GM11168 (cell line): Measurements from ENCODE around the gene USP7.
"Not testable (repeated sequence)": the region's sequence is repeated elsewhere in the genome, so short reads cannot be mapped to it uniquely, and the experiment has no call there.

ENCODE experiments used
- in situ Hi-C: fragments of 300-500 bp; cut with MboI; formaldehyde crosslinking; loops from one replicate; pipeline ENCODE4 v1.12.0; 2022; ENCODE audit warnings: low sequenced_read_pairs; ENCODE audit not compliant: unreplicated experiment

The USP7 gene

DNA sequence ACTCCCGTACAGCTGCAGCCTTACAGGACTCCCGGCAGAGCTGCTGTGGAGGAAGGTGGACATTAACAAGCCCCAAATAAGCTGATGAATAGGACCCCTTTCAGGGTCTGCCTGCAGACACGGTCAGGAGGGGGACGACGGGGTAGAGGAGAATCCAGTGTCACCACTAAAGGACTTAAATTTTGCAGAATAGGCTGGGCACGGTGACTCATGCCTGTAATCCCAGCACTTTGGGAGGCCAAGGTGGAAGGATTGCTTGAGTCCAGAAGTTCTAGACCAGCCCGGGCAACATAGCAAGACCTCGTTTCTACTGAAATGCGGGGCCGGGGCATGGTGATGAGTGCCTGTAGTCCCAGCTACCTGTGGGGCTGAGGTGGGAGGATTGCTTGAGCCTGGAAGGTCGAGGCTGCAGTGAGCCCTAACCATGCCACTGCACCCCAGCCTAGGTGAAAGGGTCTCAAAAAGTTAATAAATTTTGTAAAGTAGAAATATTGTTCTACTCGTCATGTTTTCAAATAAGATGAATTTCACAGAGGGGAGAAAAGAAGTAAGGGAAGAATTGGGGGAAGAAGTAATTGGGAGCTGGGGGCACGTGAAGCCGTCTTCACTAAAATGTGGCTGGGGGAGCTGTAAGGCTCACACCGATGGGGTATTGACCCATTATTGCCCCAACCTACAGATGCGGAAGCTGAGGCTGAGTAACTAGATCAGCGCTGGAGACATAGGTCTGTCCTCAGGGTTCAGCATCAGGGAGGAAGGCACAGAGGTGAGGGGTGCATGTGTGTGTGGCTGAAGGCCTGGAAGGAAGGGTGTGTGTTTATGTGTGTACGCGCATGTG lies 76.9 kb downstream of the USP7 start:
- in situ Hi-C loops = no loop called here

GRCh38 chr16:8885674-8886592 lies 77.8 kb downstream of the USP7 start:
- in situ Hi-C loops = no loop called here

GRCh38 chr16:8882725-8883377 lies 80.9 kb downstream of the USP7 start:
- in situ Hi-C loops = loop anchor here (5.0 kb wide), 1 partner anchor 316 kb away; no protein-coding TSS in a partner anchor

DNA sequence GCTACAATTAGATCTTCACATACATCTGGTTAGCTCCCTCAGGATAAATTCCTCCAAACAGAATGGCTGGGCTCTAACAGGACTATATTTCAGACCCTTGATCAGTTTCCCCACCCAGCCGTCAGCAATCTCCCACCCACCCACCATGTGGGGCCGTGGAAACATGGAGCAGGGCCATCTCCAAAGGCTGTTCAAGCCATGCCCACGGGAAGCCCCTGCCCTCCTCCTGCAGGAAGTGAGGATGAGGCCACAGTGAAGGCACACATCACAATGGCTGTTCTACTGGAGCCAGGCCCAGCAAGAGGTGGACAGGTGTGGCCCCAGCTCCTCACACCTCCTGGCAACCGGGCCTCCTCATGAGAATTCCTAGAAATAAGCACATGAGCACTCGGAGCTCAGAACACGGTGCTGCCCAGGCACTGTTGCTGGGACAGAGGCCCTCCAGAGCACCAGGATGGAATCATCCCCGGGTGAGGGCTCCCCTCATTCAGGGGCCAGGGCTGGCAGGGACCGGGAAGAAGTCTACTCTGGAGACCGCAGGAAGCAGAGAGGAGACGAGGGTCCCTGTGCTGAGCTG lies 81.6 kb downstream of the USP7 start, which contains the start of gene LITAFD:
Gene LITAFD (plus strand): TSS at position 311 of the 577 bp plus-strand sequence. CDS start 2,005 bp downstream, outside the sequence.
- in situ Hi-C loops = loop anchor here (5.0 kb wide), 1 partner anchor 315 kb away; no protein-coding TSS in a partner anchor

- in situ Hi-C loops = loop anchor here (5.0 kb wide), 1 partner anchor 314 kb away; no protein-coding TSS in a partner anchor
Measured at GRCh38 chr16:8880839-8881510, 82.7 kb downstream of the USP7 start.

- in situ Hi-C loops = no loop called here
Measured at GRCh38 chr16:8878523-8878911, 85.2 kb downstream of the USP7 start.

GRCh38 chr16:8877894-8878522 lies 85.7 kb downstream of the USP7 start:
- in situ Hi-C loops = no loop called here

DNA sequence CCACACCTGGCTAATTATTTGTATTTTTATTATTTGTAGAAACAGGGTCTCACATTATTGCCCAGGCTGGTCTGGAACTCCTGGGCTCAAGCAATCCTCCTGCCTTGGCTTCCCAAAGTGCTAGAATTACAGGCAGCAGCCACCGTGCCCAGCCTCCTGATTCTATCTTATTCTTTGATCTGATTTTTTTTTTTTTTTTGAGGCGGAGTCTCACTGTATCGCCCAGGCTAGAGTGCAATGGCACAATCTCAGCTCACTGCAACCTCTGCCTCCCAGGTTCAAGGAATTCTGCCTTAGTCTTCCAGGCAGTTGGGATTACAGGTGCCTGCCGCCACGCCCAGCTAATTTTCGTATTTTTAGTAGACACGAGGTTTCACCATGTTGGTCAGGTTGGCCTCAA lies 88.4 kb downstream of the USP7 start:
- in situ Hi-C loops = not testable (repeated sequence)

DNA sequence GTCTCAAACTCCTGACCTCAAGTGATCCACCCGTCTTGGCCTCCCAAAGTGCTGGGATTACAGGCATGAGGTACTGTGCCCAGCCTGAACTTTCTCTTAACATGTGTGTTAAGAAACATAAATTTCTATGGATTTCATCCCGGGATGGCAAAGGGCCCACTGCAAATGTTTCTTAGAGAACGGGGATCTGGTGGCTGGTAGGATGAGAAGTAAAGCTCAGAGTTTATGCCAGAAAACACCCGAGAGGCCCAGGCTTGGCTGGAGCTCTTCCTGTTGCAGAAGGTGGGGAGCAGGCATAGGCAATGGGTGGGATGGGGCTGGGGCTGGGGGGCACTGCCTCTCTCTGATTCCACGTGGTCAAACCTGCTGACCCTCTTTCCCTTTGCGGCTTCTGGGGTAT lies 89.3 kb downstream of the USP7 start:
- in situ Hi-C loops = no loop called here

DNA sequence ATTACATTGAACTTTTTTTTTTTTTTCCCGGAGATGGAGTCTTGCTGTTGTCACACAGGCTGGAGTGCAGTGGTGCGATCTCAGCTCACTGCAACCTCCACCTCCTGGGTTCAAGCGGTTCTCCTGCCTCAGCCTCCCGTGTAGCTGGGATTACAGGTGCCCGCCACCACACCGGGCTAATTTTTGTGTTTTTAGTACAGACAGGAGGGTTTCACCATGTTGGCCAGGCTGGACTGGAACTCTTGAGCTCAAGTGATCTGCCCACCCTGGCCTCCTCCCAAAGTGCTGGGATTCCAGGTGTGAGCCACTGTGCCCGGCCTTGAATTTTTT lies 89.9 kb downstream of the USP7 start:
- in situ Hi-C loops = not testable (repeated sequence)

- in situ Hi-C loops = no loop called here
Measured at GRCh38 chr16:8872967-8873865, 90.5 kb downstream of the USP7 start.

DNA sequence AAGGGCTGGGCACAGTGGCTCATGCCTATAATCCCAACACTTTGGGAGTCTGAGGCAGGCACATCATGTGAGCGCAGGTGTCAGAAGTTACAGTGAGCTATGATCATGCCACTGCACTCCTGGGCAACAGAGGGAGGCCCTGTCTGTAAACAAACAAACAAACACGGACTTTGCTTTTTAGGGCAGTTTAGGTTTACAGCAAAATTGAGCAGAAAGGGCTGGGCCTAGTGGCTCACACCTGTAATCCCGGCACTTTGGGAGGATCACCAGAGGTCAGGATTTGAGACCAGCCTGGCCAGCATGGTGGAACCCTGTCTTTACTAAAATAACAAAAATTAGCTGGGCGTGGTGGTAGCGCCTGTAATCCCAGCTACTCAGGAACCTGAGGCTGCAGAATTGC lies 91.6 kb downstream of the USP7 start:
- in situ Hi-C loops = no loop called here

DNA sequence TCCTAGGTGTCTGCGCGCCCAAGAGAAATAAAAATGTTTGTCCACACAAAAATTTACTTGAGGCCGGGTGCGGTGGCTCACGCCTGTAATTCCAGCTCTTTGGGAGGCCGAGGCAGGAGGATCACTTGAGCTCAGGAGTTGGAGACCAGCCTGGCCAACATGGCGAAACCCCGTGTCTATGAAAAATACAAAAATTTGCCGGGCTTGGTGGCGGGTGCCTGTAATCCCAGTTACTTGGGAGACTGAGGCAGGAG lies 93.8 kb downstream of the USP7 start:
- in situ Hi-C loops = not testable (repeated sequence)

- in situ Hi-C loops = no loop called here
Measured at GRCh38 chr16:8869212-8869987, 94.3 kb downstream of the USP7 start.

DNA sequence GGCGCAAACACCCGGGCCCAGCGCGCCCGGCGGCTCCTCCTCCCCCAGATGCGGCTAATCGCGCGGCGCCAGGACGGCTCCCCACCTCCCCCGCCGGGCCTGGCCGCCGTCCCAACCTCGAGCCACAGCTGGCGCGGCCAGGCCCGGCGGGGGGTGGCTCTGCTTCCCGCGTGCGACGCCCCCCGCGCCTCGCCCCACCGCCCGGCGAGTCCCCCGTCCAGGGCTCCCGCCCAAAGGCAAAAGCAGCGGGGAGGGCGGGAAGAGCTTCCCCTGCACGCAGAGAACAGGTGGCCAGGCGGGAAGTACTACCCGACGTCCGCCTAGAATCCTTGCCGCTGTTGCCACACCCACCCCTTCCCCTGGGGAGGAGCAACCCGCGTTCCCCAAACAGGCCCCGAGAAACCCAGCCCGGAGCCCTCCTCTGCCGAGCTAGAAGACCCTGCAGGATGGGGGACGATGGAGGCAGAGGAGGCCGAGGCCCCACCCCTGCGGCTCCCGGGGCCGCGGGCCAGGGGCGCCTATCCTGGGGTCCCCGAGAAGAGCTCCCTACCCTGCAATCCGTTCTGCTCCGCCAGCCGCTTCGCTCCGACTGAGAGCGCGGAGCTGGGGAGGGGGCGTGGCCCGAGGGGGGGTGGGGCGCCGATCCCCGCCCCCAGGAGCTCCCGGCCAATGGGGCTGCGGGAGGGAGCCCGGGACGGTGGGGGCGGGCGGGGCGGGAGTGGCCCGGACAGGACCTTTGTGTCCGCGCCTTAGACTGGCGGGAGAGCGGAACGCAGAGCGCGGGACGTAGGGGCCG lies 95.1 kb downstream of the USP7 start, which contains the start of gene CARHSP1:
Gene CARHSP1 (minus strand): TSS at position 591 of the 796 bp plus-strand sequence. CDS start 9,678 bp downstream, outside the sequence.
- in situ Hi-C loops = no loop called here

DNA sequence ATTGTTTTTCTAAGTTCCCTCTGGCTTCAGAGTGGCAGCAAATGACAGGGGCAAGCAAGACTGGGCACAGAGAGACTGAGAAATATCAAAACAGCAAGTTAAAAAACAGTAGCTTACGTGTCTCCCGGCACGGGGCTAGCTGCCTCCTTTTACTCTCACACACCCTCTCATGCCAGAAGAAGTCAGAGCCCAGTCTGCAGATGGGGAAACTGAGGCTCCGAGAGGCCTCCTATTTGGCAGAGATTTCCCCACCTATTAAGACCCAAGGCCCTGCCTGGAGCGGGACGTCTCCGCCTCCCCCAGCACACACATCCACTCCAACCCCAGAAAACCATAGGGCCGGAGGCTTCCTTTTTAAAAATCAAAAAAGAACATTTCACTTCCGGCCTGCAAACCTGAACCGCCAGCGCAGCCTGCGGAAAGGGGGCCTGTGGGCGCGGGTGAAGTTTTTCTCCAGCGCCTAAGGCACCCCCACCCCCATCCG lies 95.7 kb downstream of the USP7 start:
- in situ Hi-C loops = no loop called here
